ENCODE measurements around the gene NR3C2. TPM values are rescaled to one million over a fixed set of nuclear protein-coding genes. Genes with fewer than 3 reads are reported as not detected.

The NR3C2 gene
- total and polyA plus RNA-seq, 4 donors: 2.0 to 11.5 (median 3.2) TPM

GRCh38 chr4:148300877-148301276, 141.3 kb downstream of the NR3C2 start:
- no peaks in the 10 kb centered on the region for H3K27me3 ChIP-seq (ENCODE audit: control insufficient read depth in 4 of 4, insufficient read depth in 4 of 4, low read length in 3 of 4)
- no peak overlapping the region for H3K27ac ChIP-seq (ENCODE audit: low read depth in 1 of 2, low read length in 2 of 2)
- H3K9ac ChIP-seq (ENCODE audit: low read depth in 1 of 2, low read length in 2 of 2): no peak overlapping the region
- DNase-seq (ENCODE audit: low spot score): no peak
- WGBS: 95% methylated on average over 1 of the region's 1 CpG
- H3K4me3 ChIP-seq (ENCODE audit: low read depth in 1 of 3, low read length in 3 of 3): no peak overlapping the region
- H3K36me3 ChIP-seq (ENCODE audit: control insufficient read depth in 4 of 4, insufficient read depth in 3 of 4, low read depth in 1 of 4, low read length in 3 of 4): no peaks in the 10 kb centered on the region
- TF ChIP-seq JUND (IDR thresholded peaks at IDR 0.05) (no peak), YY1 (IDR thresholded peaks at IDR 0.05) (no peak), NR2F2 (IDR thresholded peaks at IDR 0.05) (no peak), EGR1 (IDR thresholded peaks at IDR 0.05; ENCODE audit: low read depth in 2 of 2) (no peak), MAX (IDR thresholded peaks at IDR 0.05) (no peak), GABPA (IDR thresholded peaks at IDR 0.05 in 1 of 2, conservative IDR thresholded peaks at IDR 0.05 in 1 of 2) (no peak), RXRA (IDR thresholded peaks at IDR 0.05) (no peak), CTCF (IDR thresholded peaks at IDR 0.05; ENCODE audit: low read depth, low read length, missing input control) (no peak), FOXA2 (IDR thresholded peaks at IDR 0.05) (no peak), ATF3 (IDR thresholded peaks at IDR 0.05) (no peak), SP1 (IDR thresholded peaks at IDR 0.05) (no peak), HNF4G (IDR thresholded peaks at IDR 0.05) (no peak), ZBTB33 (IDR thresholded peaks at IDR 0.05) (no peak), REST (IDR thresholded peaks at IDR 0.05) (no peak), FOXA1 (IDR thresholded peaks at IDR 0.05) (no peak)
- peaks cover 0 to 2% (median 0%) of the 10 kb centered on the region in 4 donors for H3K9me3 ChIP-seq (ENCODE audit: control insufficient read depth in 4 of 4, low read length in 3 of 4)
- peaks cover 0 to 1% (median 0%) of the 10 kb centered on the region in 4 donors for H3K4me1 ChIP-seq (ENCODE audit: control insufficient read depth in 4 of 4, insufficient read depth in 4 of 4, low read length in 3 of 4)

- Histone ChIP-seq H3K9me3 (ENCODE audit: control insufficient read depth in 4 of 4, low read length in 3 of 4) (peaks cover 0 to 2% (median 0%) of the 10 kb centered on the region in 4 donors), H3K4me1 (ENCODE audit: control insufficient read depth in 4 of 4, insufficient read depth in 4 of 4, low read length in 3 of 4) (no peaks in the 10 kb centered on the region), H3K27ac (ENCODE audit: low read depth in 1 of 2, low read length in 2 of 2) (no peak overlapping the region), H3K4me3 (ENCODE audit: low read depth in 1 of 3, low read length in 3 of 3) (no peak overlapping the region), H3K9ac (ENCODE audit: low read depth in 1 of 2, low read length in 2 of 2) (no peak overlapping the region), H3K36me3 (ENCODE audit: control insufficient read depth in 4 of 4, insufficient read depth in 3 of 4, low read depth in 1 of 4, low read length in 3 of 4) (no peaks in the 10 kb centered on the region), H3K27me3 (ENCODE audit: control insufficient read depth in 4 of 4, insufficient read depth in 4 of 4, low read length in 3 of 4) (no peaks in the 10 kb centered on the region)
- TF ChIP-seq REST (IDR thresholded peaks at IDR 0.05): no peak
- no peak for TF ChIP-seq CTCF (IDR thresholded peaks at IDR 0.05; ENCODE audit: low read depth, low read length, missing input control)
- TF ChIP-seq JUND (IDR thresholded peaks at IDR 0.05): no peak
- no peak for TF ChIP-seq SP1 (IDR thresholded peaks at IDR 0.05)
- TF ChIP-seq YY1 (IDR thresholded peaks at IDR 0.05): no peak
- WGBS: 95% methylated on average over 9 of the region's 9 CpGs
- DNase-seq (ENCODE audit: low spot score): no peak
Measured at GRCh38 chr4:148299337-148299736, 142.9 kb downstream of the NR3C2 start.
